ENCODE measurements around the gene ZBTB4.

- no peak for TF ChIP-seq EZH2phosphoT487 (IDR thresholded peaks at IDR 0.05; ENCODE audit: borderline replicate concordance, low read depth, low read length)
- TF ChIP-seq CTCF (conservative IDR thresholded peaks at IDR 0.05; ENCODE audit: low read length) = no peak
These were observed 58.2 kb downstream of the ZBTB4 start for GRCh38 chr17:7421186-7421585.
